HepG2 (cell line): ENCODE data around the gene EPHX1. TPM values are rescaled to one million over a fixed set of nuclear protein-coding genes. Genes with fewer than 3 reads are reported as not detected.

Source experiments
- AGO1 ChIP-seq: fragments of 200-400 bp; formaldehyde crosslinking; IDR thresholded peaks from 2 replicates; pipeline ENCODE4 v1.6.1; 2017; ENCODE audit warnings: mild to moderate bottlenecking, low read depth, low read length, moderate library complexity; ENCODE audit not compliant: poor library complexity, severe bottlenecking
- ETV5 ChIP-seq: IDR thresholded peaks from 2 replicates; pipeline ENCODE4 v1.6.1; 2018; ENCODE audit warnings: missing biosample characterization, missing genetic modification reagents, inconsistent platforms, borderline replicate concordance
- MAF1 ChIP-seq: sonication (generic); formaldehyde crosslinking; IDR thresholded peaks from 2 replicates; pipeline ENCODE4 v1.5.0; 2020; ENCODE audit warnings: missing genetic modification reagents, borderline replicate concordance
- SKIL ChIP-seq: sonication (generic); formaldehyde crosslinking; IDR thresholded peaks from 2 replicates; pipeline ENCODE4 v1.8.0; 2022; ENCODE audit warnings: missing genetic modification reagents, mild to moderate bottlenecking, moderate library complexity, borderline replicate concordance
- ZBED4 ChIP-seq: sonication (generic); formaldehyde crosslinking; IDR thresholded peaks from 2 replicates; pipeline ENCODE4 v1.4.0; 2020; ENCODE audit warnings: missing genetic modification reagents, borderline replicate concordance
- ZFP36L1 ChIP-seq: sonication (generic); formaldehyde crosslinking; IDR thresholded peaks from 2 replicates; pipeline ENCODE4 v1.8.0; 2022; ENCODE audit warnings: mild to moderate bottlenecking, missing genetic modification reagents, moderate library complexity
- ZNF264 ChIP-seq: sonication (generic); formaldehyde crosslinking; IDR thresholded peaks from 2 replicates; pipeline ENCODE4 v1.4.0; 2020; ENCODE audit warnings: missing genetic modification reagents
- polyA plus RNA-seq, 8 experiments: library from polyadenylated mRNA; depleted of rRNA in 3 of 8; stranded (reverse) in 7 of 8; unstranded in 1 of 8; fragments of >200 nt; fragmentation: Illumina TruSeq in 4 of 8; extraction: Trizol in 4 of 8; gene quantifications; 2 replicates each; pipeline versions ENCODE4 v1.2.1 to v1.2.3, GENCODE V29; 2011 to 2016; ENCODE audit warnings: low read depth in 4 of 8, missing spikeins in 1 of 8, mixed read lengths in 1 of 8; ENCODE audit not compliant: insufficient read depth in 1 of 8
- total RNA-seq, 5 experiments: library from RNA; depleted of rRNA; stranded (reverse); fragments of >200 nt; fragmentation: Illumina TruSeq; extraction: Trizol; gene quantifications; 2 replicates each; pipeline ENCODE4 v1.2.3, GENCODE V29; 2016; ENCODE audit warnings: low read depth in 1 of 5
- TF ChIP-seq, protein P1 (sequence below): sonication (generic); formaldehyde crosslinking; IDR thresholded peaks from 2 replicates; pipeline ENCODE4 v1.5.0; 2020; ENCODE audit warnings: mild to moderate bottlenecking, missing genetic modification reagents
- TF ChIP-seq, protein P2 (sequence below): sonication (generic); formaldehyde crosslinking; conservative IDR thresholded peaks from 2 replicates; pipeline ENCODE4 v1.4.0; 2020; ENCODE audit warnings: missing genetic modification reagents

Gene EPHX1
- total and polyA plus RNA-seq, 2 of the 13 experiments (the other 11 are each of a cell fraction or from before 2014, with no cell fraction given) = 27.7 to 36.5 TPM

DNA sequence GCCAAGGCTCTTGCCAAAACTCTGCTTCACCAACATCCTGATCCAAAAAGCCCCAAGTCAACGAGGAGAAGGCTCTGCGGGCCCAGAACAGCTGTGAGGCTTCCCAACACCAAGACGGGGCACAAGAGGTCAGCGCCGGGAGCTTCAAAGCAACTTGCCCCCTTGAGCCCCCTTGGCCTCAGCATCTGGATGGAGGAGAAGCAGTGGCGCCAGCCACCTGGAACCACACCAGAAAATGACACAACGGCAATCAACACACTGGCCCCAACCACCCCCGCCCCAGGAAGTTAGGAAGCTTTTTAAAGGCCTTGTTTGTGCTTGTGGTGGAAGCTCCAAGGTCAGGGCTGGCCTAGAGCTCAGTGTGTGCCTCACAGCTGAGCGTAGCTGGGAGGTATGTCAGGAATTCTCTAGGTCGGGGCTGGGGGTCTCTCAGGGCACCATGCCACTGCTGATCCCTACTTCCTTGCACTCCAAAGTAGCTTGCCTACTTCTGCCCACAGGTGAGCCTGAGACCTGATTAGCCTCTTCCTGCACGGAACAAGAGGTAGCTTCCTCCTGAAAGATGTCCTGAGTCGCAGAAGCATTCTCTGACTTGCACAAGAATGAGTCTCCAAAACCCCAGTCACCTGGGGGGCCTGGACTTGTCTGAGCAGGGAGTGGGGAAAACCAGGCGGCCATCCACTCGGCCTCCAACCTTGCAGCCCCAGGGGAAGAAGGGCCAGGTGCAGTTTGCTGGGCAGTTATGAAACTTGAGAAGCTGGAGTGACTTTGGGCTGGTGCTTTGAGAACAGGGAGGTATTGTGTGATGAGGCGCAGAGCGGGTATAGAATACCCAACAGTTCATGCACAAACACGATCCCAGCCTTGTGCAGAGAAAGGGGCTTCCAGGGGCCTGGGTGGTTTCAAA, 42.0 kb upstream of the EPHX1 start (continued):
- TF ChIP-seq ZNF264 (CRISPR knock-in tag) (no peak), SKIL (CRISPR knock-in tag) (no peak; the same call in 1 of the 2 replicates), ZFP36L1 (CRISPR knock-in tag) (no peak), ZBED4 (CRISPR knock-in tag) (no peak), MAF1 (CRISPR knock-in tag) (no peak), AGO1 (no peak), ETV5 (CRISPR knock-in tag) (peak; percentile 77)
- TF ChIP-seq, protein P1, sequence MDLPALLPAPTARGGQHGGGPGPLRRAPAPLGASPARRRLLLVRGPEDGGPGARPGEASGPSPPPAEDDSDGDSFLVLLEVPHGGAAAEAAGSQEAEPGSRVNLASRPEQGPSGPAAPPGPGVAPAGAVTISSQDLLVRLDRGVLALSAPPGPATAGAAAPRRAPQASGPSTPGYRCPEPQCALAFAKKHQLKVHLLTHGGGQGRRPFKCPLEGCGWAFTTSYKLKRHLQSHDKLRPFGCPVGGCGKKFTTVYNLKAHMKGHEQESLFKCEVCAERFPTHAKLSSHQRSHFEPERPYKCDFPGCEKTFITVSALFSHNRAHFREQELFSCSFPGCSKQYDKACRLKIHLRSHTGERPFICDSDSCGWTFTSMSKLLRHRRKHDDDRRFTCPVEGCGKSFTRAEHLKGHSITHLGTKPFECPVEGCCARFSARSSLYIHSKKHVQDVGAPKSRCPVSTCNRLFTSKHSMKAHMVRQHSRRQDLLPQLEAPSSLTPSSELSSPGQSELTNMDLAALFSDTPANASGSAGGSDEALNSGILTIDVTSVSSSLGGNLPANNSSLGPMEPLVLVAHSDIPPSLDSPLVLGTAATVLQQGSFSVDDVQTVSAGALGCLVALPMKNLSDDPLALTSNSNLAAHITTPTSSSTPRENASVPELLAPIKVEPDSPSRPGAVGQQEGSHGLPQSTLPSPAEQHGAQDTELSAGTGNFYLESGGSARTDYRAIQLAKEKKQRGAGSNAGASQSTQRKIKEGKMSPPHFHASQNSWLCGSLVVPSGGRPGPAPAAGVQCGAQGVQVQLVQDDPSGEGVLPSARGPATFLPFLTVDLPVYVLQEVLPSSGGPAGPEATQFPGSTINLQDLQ (CRISPR knock-in tag) = no peak; the same call in 1 of the 2 replicates
- TF ChIP-seq, protein P2, sequence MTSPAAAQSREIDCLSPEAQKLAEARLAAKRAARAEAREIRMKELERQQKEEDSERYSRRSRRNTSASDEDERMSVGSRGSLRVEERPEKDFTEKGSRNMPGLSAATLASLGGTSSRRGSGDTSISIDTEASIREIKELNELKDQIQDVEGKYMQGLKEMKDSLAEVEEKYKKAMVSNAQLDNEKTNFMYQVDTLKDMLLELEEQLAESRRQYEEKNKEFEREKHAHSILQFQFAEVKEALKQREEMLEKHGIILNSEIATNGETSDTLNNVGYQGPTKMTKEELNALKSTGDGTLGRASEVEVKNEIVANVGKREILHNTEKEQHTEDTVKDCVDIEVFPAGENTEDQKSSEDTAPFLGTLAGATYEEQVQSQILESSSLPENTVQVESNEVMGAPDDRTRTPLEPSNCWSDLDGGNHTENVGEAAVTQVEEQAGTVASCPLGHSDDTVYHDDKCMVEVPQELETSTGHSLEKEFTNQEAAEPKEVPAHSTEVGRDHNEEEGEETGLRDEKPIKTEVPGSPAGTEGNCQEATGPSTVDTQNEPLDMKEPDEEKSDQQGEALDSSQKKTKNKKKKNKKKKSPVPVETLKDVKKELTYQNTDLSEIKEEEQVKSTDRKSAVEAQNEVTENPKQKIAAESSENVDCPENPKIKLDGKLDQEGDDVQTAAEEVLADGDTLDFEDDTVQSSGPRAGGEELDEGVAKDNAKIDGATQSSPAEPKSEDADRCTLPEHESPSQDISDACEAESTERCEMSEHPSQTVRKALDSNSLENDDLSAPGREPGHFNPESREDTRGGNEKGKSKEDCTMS (CRISPR knock-in tag) = no peak
